Measurements from ENCODE around the gene UNC45B.

- TF ChIP-seq CTCF (IDR thresholded peaks at IDR 0.05): no peak
- TF ChIP-seq POLR2A (IDR thresholded peaks at IDR 0.05): no peak
Observed at GRCh38 chr17:35144840-35145239, 2.8 kb upstream of the UNC45B start.
